ENCODE data around the gene RASA1.
"Not testable (repeated sequence)": the region's sequence is repeated elsewhere in the genome, so short reads cannot be mapped to it uniquely, and the experiment has no call there.

The RASA1 gene

GRCh38 chr5:87287266-87287665, 19.6 kb downstream of the RASA1 start:
- DNase-seq, result not testable (repeated sequence)

GRCh38 chr5:87298692-87299362, 31.1 kb downstream of the RASA1 start:
- no peak for DNase-seq

- no peak for DNase-seq
Measured at GRCh38 chr5:87300176-87300575, 32.5 kb downstream of the RASA1 start.

GRCh38 chr5:87300744-87301143, 33.1 kb downstream of the RASA1 start:
- peak; percentile 37 to 50 for DNase-seq

- DNase-seq, result no peak
Measured at GRCh38 chr5:87302061-87302460, 34.4 kb downstream of the RASA1 start.

- no peak for DNase-seq
Measured at GRCh38 chr5:87303324-87303723, 35.6 kb downstream of the RASA1 start.

- DNase-seq, result not testable (repeated sequence)
Measured at GRCh38 chr5:87306090-87306489, 38.4 kb downstream of the RASA1 start.

- DNase-seq, result no peak
Measured at GRCh38 chr5:87307796-87308423, 40.2 kb downstream of the RASA1 start.

GRCh38 chr5:87311405-87312279, 44.0 kb downstream of the RASA1 start:
- no peak for DNase-seq

- no peak for DNase-seq
Measured at GRCh38 chr5:87313216-87313615, 45.5 kb downstream of the RASA1 start.

- no peak for DNase-seq
Measured at GRCh38 chr5:87319469-87319868, 51.8 kb downstream of the RASA1 start.

- DNase-seq, result no peak
Measured at GRCh38 chr5:87321605-87322004, 53.9 kb downstream of the RASA1 start.

GRCh38 chr5:87322381-87322780, 54.7 kb downstream of the RASA1 start:
- no peak for DNase-seq

GRCh38 chr5:87327998-87328397, 60.3 kb downstream of the RASA1 start:
- DNase-seq, result no peak

GRCh38 chr5:87329114-87329513, 61.4 kb downstream of the RASA1 start:
- no peak for DNase-seq

GRCh38 chr5:87339986-87340385, 72.3 kb downstream of the RASA1 start:
- no peak for DNase-seq

- no peak for DNase-seq
Measured at GRCh38 chr5:87340716-87341115, 73.0 kb downstream of the RASA1 start.

- no peak for DNase-seq
Measured at GRCh38 chr5:87347272-87347671, 79.6 kb downstream of the RASA1 start.

- no peak for DNase-seq
Measured at GRCh38 chr5:87347841-87348240, 80.2 kb downstream of the RASA1 start.

GRCh38 chr5:87354496-87354895, 86.8 kb downstream of the RASA1 start:
- DNase-seq, result no peak

- no peak for DNase-seq
Measured at GRCh38 chr5:87359106-87359505, 91.4 kb downstream of the RASA1 start.

- no peak for DNase-seq
Measured at GRCh38 chr5:87360132-87360531, 92.4 kb downstream of the RASA1 start.

GRCh38 chr5:87361031-87361445, 93.4 kb downstream of the RASA1 start:
- DNase-seq, result no peak
